ENCODE data around the gene RASGEF1C. TPM values are rescaled to one million over a fixed set of nuclear protein-coding genes. Genes with fewer than 3 reads are reported as not detected.

RASGEF1C gene
- total and polyA plus RNA-seq, 2 experiments from 2014 or later, result 0.40 to 0.42 TPM

DNA sequence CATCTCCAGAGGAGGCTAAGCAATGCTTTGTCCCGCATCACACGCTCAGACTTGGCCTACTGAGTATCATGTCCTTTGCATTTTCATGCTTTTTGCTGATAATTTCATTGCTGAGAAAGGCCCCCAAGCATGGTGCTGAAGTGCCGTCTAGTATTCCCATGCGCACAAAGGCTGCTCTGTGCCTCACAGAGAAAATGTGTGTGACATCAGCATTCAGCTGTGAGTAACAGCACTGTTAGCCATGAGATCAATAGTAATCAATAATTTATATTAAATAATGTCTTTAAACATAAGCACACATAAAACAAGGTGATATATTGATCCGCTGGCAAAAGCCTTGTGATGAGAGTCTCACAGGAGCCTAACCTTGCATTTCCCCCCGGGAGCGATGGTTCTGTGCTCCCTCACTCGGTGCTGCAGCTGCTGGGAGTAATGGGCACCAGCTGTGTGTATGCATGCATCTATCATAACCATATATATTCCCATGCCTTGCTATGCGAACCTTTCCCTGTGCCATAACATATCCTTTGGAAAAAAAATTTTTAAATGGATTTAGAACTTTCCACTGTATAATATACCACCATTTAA lies 87.1 kb downstream of the RASGEF1C start:
- H3K36me3 Mint-ChIP-seq (ENCODE audit: low read depth), result no peaks in the 10 kb centered on the region
- H3K36me3 ChIP-seq (ENCODE audit: insufficient read depth), result no peaks in the 10 kb centered on the region
- no peaks in the 10 kb centered on the region for H3K4me1 ChIP-seq (ENCODE audit: insufficient read depth)
- H3K27ac ChIP-seq (ENCODE audit: low read depth), result no peak overlapping the region
- ATAC-seq, result no peak
- no peak overlapping the region for H3K27ac Mint-ChIP-seq
- no peak overlapping the region for H3K4me3 Mint-ChIP-seq
- H3K27me3 ChIP-seq (ENCODE audit: insufficient read depth), result no peaks in the 10 kb centered on the region
- no peaks in the 10 kb centered on the region for H3K9me2 ChIP-seq (ENCODE audit: insufficient read depth)
- TF ChIP-seq CREB1 (CRISPR knock-in tag; IDR thresholded peaks at IDR 0.05; ENCODE audit: low read depth), result no peak
- TF ChIP-seq ZNF331 (CRISPR knock-in tag; IDR thresholded peaks at IDR 0.05; ENCODE audit: low read depth), result no peak
- no peak for TF ChIP-seq EZH2 (IDR thresholded peaks at IDR 0.05; ENCODE audit: low read depth, unreplicated experiment)
- H3K79me2 ChIP-seq (replicated peaks; ENCODE audit: insufficient read depth), result no peaks in the 10 kb centered on the region
- H3K9me3 Mint-ChIP-seq, result no peaks in the 10 kb centered on the region
- no peak for DNase-seq (ENCODE audit: low spot score)
- H3K4me2 ChIP-seq, result no peak overlapping the region
- H4K20me1 ChIP-seq (replicated peaks; ENCODE audit: insufficient read depth), result no peaks in the 10 kb centered on the region
- no peak overlapping the region for H3K4me3 ChIP-seq
- H3K4me1 Mint-ChIP-seq, result peaks cover 7% of the 10 kb centered on the region; the same call in 2 of the 3 replicates
- H3F3A ChIP-seq (replicated peaks; ENCODE audit: low read depth), result no peaks in the 10 kb centered on the region
- no peak overlapping the region for H2AFZ ChIP-seq
- peaks cover 8% of the 10 kb centered on the region for H3K27me3 Mint-ChIP-seq (ENCODE audit: insufficient read depth, low read depth, poor library complexity)

DNA sequence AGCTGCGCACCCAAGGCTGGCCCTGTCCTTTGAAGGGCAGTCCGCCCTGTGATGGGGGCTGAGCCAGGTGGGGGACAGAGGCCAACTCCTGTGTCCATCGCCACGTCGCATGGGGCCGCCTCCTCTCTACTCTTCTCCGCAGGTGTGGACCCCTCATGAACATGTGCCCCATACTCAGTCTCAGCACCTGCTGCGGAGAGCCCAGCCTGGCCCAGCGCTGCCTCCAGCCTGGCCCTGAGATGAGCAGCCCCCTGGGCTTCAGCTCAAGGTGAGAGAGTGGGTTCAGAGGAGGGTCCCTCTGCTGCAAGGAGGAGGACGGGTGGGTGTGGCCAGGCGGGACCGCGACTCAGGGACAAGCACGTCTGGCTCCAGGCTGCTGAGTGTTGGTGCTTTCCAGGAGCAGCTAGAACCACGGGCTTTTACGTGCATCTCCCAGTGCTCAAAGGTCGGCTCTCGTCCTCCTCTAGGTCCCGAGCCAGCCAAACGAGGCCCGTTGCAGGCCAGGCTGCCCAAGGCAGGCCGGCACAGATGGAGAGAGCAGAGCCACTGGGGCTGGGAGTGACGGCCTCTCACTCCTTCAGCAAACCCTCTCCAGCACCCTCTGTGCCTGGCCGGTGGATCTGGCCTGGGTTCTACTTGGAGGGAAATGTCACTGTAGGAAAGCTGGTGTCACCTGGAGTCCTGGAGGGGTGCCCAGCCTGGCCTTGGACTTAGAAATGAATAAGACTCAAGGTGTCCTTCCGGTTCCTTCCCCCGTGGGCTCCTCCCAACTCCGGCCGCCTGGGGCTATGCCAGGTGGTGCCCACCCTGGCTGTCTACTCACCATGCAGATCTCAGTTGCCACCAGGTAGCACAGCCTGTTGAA lies 88.5 kb downstream of the RASGEF1C start:
- Histone ChIP-seq H3K4me1 (ENCODE audit: insufficient read depth) (no peaks in the 10 kb centered on the region), H3K79me2 (replicated peaks; ENCODE audit: insufficient read depth) (no peaks in the 10 kb centered on the region), H3K27me3 (ENCODE audit: insufficient read depth) (no peaks in the 10 kb centered on the region), H2AFZ (no peak overlapping the region), H3K36me3 (ENCODE audit: insufficient read depth) (no peaks in the 10 kb centered on the region), H3F3A (replicated peaks; ENCODE audit: low read depth) (no peaks in the 10 kb centered on the region), H3K4me2 (no peak overlapping the region), H3K27ac (ENCODE audit: low read depth) (no peak overlapping the region), H3K4me3 (no peak overlapping the region), H3K9me2 (ENCODE audit: insufficient read depth) (no peaks in the 10 kb centered on the region), H4K20me1 (replicated peaks; ENCODE audit: insufficient read depth) (no peaks in the 10 kb centered on the region)
- ATAC-seq, result no peak
- Mint-ChIP-seq H3K27ac (no peak overlapping the region), H3K4me3 (no peak overlapping the region), H3K9me3 (no peaks in the 10 kb centered on the region), H3K4me1 (peaks cover 7% of the 10 kb centered on the region; the same call in 2 of the 3 replicates), H3K36me3 (ENCODE audit: low read depth) (no peaks in the 10 kb centered on the region), H3K27me3 (ENCODE audit: insufficient read depth, low read depth, poor library complexity) (peaks cover 5% of the 10 kb centered on the region)
- no peak for DNase-seq (ENCODE audit: low spot score)
- TF ChIP-seq ZNF462 (CRISPR knock-in tag; IDR thresholded peaks at IDR 0.05), result no peak
- no peak for TF ChIP-seq ZNF331 (CRISPR knock-in tag; IDR thresholded peaks at IDR 0.05; ENCODE audit: low read depth)
- TF ChIP-seq REST (IDR thresholded peaks at IDR 0.05; ENCODE audit: unreplicated experiment), result no peak
- TF ChIP-seq CTCF (conservative IDR thresholded peaks at IDR 0.05; ENCODE audit: low read depth in 2 of 2), result no peak
- TF ChIP-seq STAT1 (IDR thresholded peaks at IDR 0.05; ENCODE audit: unreplicated experiment), result no peak
- TF ChIP-seq POLR2AphosphoS5 (IDR thresholded peaks at IDR 0.05; ENCODE audit: low read depth), result no peak
- TF ChIP-seq CREB1 (CRISPR knock-in tag; IDR thresholded peaks at IDR 0.05; ENCODE audit: low read depth), result no peak

Measured in GM23338 (cell line).